HG02588 (cell line): ENCODE measurements around the gene MRGPRG.
"Not testable (repeated sequence)": the region's sequence is repeated elsewhere in the genome, so short reads cannot be mapped to it uniquely, and the experiment has no call there.

Experiments
- ATAC-seq: cut with Tn5 transposase; IDR thresholded peaks from one replicate; pipeline ENCODE4 v1.9.1; 2021; ENCODE audit warnings: mild to moderate bottlenecking, moderate library complexity; ENCODE audit not compliant: unreplicated experiment

Gene MRGPRG

GRCh38 chr11:3177931-3178330 lies 40.7 kb downstream of the MRGPRG start:
- ATAC-seq = no peak

GRCh38 chr11:3176487-3176886 lies 42.1 kb downstream of the MRGPRG start:
- ATAC-seq = no peak

GRCh38 chr11:3175194-3175593 lies 43.4 kb downstream of the MRGPRG start:
- no peak for ATAC-seq

GRCh38 chr11:3174387-3174786 lies 44.2 kb downstream of the MRGPRG start:
- no peak for ATAC-seq

GRCh38 chr11:3173795-3174194 lies 44.8 kb downstream of the MRGPRG start:
- no peak for ATAC-seq

GRCh38 chr11:3171931-3172560 lies 46.6 kb downstream of the MRGPRG start:
- ATAC-seq = no peak

- ATAC-seq = no peak
These were observed 47.6 kb downstream of the MRGPRG start for GRCh38 chr11:3170756-3171650.

GRCh38 chr11:3170044-3170755 lies 48.4 kb downstream of the MRGPRG start:
- no peak for ATAC-seq

- no peak for ATAC-seq
These were observed 49.2 kb downstream of the MRGPRG start for GRCh38 chr11:3169255-3170043.

GRCh38 chr11:3168742-3169254 lies 49.8 kb downstream of the MRGPRG start:
- ATAC-seq = not testable (repeated sequence)
